C4-2B (cell line): ENCODE measurements around the gene SNX33.

Experiments used
- H3K27ac ChIP-seq: fragments of 450-650 bp; 2 replicates; pipeline ENCODE4 v1.5.1; 2017
- CTCF ChIP-seq: fragments of 450-650 bp; conservative IDR thresholded peaks from 2 replicates; pipeline ENCODE4 v1.5.1; 2017; ENCODE audit warnings: mild to moderate bottlenecking
- ZFX ChIP-seq: fragments of 450-650 bp; IDR thresholded peaks from 2 replicates; pipeline ENCODE4 v1.6.1; 2017

The SNX33 gene

GRCh38 chr15:75663931-75664421, 16.3 kb downstream of the SNX33 start:
- no peak for TF ChIP-seq ZFX
- no peak for TF ChIP-seq CTCF
- peak overlapping the region; percentile 13; the same call in 1 of the 2 replicates for H3K27ac ChIP-seq

GRCh38 chr15:75666823-75667501, 19.2 kb downstream of the SNX33 start:
- TF ChIP-seq ZFX, result no peak
- TF ChIP-seq CTCF, result no peak
- no peak overlapping the region for H3K27ac ChIP-seq

DNA sequence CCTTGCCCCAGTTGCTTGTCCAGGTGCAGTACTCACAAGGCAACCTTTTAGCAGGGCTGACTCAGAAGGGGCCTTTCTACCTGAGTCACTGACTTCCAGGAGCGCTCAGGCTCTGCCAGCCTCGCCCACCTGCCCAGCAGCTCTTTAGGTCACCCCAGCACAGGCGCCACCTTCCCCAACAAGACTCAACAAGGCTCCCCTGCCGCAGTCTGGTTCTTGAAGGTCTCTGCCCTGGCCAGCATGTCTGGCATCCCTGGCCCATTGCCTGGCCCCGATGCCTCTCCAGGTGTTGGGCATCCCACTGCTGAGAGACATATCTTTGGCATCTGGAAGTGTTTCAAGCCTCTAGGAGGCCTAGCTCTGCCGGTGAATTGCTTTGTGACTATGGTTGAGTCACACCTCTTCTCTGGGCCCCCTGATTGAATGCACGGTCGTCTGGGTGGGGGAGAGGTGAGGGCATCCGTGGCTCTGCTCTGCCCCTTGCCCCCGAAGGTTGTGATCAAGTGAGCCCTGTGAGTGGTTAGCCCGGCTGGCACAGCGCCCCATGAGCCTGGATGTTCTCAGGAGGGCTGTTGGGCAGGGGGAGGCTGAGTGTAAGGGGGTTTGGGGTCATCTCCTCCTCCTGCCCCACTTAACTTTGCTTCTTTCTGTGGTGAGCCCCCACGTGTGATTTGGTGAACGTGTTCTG, 21.6 kb downstream of the SNX33 start:
- no peak overlapping the region for H3K27ac ChIP-seq
- TF ChIP-seq ZFX (no peak), CTCF (no peak)

GRCh38 chr15:75669879-75670212, 22.1 kb downstream of the SNX33 start:
- H3K27ac ChIP-seq, result no peak overlapping the region
- TF ChIP-seq ZFX, result no peak
- TF ChIP-seq CTCF, result no peak

DNA sequence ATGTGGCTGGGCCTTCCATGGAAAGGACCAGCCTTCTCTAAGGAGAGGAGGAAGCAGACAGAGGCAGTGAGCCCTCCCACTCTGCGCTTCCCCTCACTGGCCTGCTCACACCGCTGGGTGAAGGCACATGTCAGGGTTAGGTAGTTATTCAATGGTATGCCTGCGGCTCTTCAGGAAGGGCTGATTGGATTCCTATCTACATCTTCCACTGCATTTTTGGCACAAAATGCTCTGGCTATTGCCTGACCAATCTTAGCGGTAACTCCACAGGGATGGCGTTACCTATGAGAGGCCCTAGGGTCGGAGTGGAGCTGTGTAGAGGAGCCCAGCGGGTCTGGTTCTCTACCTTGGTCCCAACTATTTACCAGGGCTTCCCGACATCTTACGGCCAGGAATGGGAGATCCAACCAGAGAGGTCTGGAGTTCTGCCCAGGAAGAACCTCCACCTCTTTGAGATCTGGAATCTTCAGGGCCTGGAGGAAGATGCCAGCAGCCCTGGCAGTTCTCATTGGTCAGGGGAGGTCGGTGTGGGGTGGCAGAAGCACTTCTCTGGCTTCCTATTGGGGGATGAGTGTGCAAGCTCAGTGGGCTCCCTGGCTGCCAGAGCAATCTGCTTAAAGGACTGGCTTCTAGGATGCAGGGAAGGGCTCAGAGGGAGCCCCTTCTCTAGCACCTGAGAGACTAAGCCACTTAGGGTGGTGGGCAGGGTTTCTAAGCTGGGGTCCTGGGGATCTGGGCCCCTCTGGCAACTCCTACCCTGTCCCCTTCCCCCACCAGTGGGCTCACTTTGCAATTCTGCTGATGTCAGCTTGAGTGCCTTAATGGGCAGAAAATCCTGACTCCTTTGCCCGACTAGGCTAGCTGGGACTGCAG, 24.3 kb downstream of the SNX33 start:
- H3K27ac ChIP-seq, result no peak overlapping the region
- TF ChIP-seq ZFX (no peak), CTCF (no peak)

- TF ChIP-seq CTCF, result no peak
- no peak for TF ChIP-seq ZFX
- no peak overlapping the region for H3K27ac ChIP-seq
These were observed 25.1 kb downstream of the SNX33 start for GRCh38 chr15:75672646-75673425.
